Activated CD4-positive, CD25-positive, alpha-beta regulatory T cell treated with anti-CD3 and anti-CD28 coated beads, Interleukin-2, amount 50 U/mL, for 16 hours (primary cell): ENCODE measurements around the gene SLC8A1.

Experiments
- DNase-seq: peaks from one replicate; pipeline ENCODE4 v3.0.0-alpha.2; 2020; ENCODE audit warnings: low read depth, low spot score

Gene SLC8A1

DNA sequence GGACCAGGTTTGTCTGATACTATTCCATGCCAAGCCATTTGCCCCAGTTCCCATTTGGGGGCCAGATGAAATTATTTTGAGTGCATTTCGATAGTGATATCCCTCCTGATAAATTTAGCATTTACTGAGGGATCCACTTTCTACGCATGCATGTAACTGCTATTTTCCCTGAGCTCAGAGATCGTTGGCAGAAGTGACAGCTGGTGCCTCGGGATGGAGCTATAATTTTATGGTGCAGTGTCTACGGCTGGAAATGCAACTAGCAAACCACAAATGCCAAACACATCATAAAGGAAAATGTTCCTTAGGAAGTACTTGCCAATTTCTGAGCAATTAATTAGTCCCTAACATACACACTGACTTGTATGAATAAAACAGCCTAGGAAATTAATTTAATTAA lies 254.8 kb downstream of the SLC8A1 start:
- DNase-seq = no peak

DNA sequence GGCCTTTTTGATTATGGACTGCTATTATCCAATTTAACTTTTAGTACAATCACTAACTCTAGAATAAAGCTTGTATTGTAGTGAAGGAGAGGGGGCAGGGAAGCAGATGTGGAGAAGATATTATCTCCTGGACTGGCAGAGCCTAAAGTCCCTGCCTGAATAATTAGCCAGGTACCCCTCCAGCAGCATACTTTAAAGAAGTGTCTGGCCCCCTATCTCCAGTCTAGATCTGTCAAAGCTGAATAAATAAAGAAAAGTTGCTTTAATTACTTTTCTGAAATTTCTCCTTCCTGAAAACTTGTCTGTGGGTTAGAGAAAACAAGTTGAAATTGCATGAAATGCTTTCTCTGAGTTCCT lies 258.2 kb downstream of the SLC8A1 start:
- no peak for DNase-seq

DNA sequence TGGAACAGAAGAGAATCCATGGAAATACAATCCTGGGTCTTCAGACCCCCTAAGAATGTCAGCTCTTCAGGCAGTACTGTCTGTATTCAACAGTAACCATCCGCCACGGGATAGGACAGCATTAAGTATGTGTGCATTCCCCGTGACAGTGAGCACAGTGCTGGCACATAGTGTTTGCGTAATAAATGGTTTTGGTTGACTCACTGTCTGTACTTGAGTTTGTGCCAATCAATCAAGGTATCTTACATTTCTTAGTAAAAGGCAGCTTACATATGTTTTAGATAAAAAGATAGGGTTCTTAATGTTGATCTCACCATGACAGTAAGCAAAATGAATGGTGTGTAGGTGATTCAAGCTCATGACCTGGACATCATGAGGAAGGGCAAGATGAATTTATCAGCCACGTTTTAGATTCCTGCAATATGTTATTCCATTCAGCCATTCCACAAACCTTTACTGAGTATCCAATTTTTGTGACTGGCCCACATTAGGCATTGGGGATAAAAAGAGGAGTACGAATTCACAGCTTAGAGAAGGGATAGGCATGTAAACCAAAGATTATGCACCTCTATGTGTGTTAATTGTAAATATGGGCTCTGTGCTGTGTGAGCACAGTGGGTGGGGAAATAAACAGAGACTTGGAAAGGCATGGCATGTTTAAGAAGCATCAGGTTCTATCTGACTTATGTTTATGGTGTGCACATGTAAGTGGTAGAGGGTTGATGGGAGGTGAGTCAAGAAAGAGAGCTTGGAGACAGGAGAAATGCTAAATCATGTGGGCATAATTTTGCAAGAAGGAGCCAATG lies 258.8 kb downstream of the SLC8A1 start:
- no peak for DNase-seq

DNA sequence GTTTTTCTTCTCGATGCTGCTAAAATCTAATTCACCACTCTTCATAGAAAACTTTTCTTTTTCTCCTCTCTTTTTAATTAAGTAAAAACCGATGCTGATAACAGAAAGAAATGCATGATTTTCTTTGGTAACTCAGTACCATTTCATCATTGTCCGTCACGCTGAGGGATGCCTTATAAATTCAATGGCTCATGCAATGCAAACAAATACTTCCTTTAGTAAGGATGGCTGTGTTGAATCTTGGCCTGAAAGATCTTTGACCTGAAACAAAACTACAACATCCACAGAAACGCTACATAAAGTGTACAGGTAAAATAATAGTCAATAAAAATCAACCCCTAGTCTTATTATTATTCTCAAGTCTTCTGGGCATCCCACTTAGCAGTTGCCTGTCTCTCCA lies 261.4 kb downstream of the SLC8A1 start:
- no peak for DNase-seq

DNA sequence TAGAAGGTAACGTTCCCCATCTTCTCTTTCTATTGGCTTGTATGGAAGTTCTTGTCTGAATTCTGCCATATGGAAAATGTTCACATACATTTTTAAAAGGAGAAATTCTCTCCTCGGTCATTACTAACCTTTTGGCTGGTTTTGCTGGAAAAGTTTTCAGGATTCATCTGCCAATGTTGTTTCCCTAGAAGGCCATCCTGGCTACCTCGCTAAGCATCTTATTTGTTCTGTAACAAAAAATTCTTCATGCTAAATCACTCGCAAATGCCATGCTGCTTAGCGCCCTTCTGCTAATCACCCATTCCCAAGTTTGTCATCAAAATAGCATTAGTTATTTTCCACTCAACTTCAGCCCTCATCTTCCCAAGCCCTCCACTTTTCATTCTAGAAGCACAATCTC lies 262.0 kb downstream of the SLC8A1 start:
- no peak for DNase-seq

DNA sequence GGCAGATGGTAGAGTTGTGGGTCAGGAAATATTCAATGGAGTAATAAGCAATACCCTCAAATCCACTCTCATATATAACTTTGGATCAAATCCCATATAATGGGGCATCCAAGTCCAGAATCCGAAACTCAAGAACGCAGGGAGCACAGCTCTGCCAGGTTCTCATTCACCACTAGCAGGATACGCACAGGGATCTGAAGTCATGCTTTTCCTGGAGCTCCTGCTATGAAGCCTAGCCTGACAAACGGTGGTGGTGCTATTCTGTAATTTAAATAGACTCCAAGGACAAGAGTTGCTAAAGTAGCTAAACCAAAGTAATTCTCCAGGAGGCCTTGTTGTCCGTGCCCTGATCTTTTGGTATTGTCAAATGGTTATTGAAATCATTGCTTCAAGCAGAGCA lies 264.8 kb downstream of the SLC8A1 start:
- DNase-seq = no peak

DNA sequence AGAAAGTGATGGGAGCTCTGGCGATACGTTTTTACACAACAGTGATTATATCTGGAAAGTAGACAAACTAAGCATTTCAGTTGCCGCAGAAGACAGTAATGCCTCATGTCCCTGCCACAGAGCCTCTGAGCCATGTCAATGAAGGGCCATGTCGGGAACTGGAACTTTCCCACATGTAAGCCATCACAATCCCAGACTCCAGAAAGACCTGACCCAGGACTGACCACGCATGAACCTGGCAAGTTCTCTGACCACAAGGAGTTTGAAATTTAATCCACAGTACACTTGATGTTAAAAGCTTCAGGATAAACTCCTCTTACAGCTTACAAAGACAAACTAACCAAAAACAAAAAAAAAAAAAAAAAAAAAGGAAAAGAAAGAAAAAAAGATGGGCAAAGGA lies 267.3 kb downstream of the SLC8A1 start:
- no peak for DNase-seq

DNA sequence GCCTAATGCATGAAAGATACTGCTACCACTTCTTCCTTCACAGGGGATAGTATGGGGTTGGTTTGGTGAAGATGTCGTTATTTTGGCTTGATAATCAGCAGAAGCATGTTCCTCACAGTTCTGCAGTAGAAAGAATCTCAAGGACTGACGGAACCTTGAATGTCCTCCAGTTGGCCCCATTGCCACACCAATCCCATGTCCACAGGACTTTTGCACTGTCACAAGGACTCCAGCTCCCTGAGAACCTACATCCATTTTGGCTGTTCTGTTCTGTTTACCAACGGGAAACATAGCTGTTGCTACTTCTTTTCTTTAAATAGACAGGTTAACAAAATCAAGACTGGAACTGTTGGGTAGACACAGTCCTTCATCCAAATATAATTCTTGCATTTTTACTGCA lies 270.0 kb downstream of the SLC8A1 start:
- no peak for DNase-seq

DNA sequence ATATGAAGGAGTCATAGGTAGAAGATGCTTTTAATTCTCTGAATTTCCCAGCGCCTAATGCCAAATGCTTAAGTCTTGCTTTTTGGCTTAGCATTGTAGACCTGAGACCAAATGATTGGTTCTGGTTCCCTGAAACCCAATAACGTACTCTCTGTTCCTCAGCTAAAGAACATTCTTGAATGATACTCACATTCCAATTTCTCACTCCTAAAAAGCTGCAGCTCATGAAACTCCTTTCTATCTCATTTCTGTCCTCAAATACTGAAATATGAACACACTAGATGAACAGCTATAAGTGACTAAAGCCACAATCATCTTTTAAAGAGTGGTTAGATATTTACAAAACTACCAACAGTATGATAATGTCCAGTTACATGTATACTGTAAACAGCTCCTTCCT lies 272.1 kb downstream of the SLC8A1 start:
- DNase-seq = no peak

DNA sequence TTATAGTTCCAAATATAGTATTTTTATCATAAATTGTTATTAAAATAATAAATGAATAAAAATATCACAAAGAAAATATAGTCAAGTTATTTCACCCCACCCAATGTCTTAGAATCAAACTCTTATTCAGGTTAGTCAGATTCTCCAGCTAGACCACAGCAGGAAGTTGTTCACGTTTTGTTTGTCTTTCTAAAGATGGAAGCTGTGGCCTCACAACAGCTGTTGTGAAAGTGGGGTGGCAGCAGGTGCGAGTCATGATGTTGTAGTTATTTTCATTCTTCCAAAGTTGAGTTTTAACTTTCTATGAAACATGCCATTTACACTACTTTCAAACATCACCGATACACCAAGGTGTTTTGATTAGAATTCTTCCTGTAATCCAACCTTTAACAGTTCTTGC lies 272.9 kb downstream of the SLC8A1 start:
- no peak for DNase-seq

DNA sequence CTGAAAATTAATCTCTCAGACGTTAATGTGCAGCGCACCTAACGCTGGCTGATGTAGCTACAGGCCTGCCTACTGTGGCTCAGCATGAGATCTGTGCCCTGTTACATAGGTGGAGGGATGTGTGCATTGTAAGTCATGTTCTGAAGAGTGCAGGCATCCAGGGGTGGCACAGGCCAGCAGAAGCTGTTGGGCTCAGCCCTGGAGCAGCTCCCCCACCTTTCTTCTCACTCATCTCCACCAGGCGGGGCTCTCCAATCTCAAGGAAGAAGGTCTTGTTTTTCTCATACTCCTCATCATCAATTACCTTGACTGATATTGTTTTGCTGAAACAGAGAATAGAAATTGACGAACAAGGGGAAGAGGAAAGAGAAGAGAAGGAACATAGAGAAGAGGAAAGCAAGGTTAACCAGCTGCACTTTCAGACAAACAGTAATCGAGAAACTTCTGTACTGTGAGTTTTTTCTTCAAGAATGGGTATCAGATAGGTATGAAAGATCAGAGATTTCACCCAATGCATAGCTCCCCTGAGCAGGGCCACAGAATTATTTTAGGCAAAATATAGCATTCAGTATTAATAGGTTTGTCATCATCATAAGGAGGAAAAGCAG lies 273.6 kb downstream of the SLC8A1 start:
- no peak for DNase-seq

DNA sequence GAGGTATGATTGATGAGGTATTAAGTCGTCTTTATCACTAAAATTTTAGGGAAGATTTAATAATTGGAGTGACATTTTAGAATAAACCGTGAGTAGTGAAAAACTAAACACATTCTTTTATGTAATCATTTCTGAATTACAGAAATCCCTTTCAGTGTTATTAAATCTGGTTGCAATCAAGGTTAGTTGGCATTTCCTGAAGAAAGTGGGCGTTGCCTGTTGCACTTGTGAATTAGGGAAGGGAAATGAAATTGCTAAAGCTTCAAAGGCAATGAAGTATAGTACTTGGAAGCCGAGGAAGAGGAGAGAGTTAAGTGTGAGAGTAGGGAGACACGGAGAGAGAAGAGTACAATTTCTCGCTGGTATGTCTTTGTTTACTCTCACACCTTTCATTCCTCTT lies 274.5 kb downstream of the SLC8A1 start:
- no peak for DNase-seq

DNA sequence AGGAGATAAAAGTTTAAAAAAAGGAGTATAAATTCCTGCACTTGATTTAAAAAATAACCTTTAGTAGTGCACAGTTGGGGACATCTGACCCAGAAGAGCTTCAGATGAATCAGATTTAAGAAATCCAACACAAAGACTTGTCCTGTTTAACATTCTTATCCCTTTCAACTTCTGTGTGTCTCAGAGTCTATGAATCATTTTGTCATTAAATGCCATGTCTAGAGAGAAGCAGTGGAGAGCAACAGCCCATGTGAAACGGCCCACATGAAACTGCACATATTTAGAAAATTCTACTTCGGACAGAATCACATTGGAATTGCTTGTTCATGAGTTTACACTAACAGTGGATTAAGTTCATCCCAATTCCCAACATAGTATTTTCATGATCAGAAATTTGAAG lies 278.6 kb downstream of the SLC8A1 start:
- DNase-seq = no peak

DNA sequence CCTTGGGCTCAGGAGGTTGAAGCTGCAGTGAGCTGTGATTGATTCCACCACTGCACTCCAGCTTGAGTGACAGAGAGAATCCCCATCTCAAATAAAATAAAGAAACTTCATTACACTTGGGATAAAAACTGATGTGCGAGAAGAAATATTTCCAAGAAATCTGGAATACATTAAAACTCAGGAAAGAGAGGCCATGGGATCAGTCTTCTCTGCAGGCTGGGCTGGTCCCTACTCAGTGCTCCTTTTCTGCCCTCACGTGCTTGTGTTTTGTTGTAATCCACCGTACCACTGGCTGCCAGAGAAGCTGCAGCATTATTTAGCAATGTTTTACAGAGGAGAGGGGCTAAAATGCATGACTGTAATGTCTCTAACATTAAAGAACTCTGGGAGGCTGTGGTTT lies 282.0 kb downstream of the SLC8A1 start:
- DNase-seq = no peak

DNA sequence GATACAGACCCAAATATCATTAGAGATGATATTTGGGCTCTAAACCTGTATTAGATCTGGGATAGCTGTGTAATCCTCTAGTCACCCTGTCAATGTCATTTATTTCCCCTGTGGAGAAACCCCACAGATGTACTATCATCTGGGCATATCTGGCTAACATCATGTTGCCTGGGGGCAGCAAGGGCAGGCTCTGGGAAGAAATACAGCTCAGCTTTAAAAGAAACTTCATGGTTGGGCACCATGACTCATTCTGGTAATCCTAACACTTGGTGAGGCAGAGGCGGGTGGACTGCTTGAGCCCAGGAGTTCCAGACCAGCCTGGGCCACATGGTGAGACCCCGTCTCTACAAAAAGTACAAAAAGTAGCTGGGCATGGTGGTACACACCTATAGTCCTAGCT lies 282.5 kb downstream of the SLC8A1 start:
- DNase-seq = no peak

DNA sequence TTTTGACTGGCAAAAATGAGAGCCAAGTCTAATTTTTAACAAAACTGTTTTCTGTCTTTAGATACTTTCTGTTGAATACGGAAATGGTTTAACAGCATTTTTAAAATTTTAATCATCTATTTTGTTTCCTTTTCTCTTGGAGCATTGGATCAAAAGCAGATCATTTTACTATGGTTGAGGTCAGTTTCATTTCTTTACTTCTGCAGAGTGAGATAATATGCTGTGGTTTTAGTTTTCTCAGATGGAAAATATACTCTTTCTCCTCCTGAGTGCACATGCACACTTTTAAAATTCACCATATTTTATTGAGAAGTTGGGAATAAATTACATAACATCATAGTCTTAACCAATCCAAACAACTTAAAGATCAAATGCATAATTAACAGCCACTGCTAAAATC lies 283.3 kb downstream of the SLC8A1 start:
- DNase-seq = no peak

DNA sequence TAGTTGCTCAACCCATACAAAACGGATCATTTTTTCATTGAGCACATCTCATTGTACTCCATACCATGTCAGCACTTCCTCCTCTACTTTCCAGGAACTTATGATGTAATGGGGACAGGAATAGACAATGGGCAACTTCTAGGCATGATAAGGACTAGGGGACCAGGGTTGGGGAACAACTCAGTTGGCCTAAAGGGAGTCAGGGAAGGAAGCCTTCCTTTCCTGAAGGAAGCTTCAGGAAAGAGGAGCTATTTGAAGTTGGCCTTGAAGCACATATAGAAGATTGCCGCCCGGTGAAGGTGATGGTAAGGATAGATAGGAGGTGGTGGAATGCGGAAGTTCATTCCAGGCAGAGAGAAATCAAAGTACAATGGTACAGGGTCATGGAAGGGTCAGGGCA lies 283.9 kb downstream of the SLC8A1 start:
- DNase-seq = no peak

DNA sequence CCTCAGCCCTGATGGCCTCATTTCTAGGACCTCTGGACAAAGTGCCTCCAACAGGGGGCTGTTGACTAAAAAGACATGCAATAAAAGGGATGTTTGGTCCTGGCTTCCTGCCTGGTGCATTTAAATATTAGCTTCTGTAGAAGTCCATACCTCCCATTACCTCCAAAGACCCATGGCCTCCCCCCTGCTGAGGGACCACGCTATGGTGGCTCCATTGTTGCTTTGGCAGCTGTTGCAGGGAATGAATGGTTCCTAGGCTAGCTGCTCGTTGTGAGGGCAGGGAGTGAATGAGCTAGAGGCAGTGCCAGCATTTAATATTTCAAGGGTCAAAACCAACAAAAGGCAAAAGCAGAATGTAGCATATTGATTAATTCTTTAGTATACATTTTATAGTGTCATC lies 285.9 kb downstream of the SLC8A1 start:
- no peak for DNase-seq

DNA sequence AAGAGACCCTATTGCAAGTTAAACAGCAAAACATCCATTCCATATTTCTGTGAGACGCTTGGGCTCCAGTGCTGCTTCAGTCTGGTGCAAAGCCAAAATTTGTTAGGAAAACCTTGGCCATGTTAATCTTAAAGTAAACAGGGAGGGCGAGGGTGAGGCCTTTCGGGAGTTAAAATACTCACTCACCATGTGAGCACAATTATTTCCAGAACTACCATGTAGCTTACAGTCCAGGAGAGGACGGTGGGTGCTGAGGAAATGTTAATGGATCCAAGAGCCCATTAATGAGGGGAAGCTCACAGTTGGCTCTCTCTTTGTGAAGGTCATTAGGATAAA lies 286.4 kb downstream of the SLC8A1 start:
- DNase-seq = no peak

DNA sequence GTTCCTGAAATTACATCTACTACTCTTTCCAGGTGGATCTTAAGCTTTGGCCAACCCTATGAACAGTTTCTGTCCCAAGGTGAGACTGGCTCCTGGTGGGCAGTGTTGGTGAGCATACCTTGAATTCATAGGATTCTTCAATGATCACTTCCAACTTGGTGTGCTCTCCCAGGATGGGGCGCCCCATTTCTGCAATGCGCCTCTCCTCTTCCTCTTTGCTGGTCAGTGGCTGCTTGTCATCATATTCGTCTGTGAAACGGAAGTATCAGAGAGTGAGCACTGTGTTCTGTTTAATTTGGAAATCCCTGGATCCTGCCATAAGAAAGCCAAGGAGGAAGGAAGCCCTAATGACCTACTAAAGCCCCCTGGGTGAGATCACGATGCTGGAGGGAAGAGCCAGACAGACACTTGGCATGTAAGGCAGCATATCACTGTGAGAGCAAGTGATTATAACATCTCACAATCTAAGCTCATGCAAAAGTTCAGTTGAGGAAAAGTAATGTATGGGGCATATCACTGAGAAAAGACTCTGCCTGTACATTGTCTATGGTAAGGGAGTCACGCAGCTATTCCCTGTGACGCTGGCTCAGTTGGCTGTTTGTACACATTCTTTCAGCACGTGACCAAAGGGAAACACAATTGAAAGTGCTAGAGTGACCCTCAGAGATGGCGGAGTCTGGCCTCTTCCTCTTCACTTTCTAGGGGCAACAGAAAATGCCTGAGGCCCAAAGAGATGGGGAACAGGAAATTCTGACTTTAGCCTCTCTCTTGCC lies 287.0 kb downstream of the SLC8A1 start:
- DNase-seq = no peak

DNA sequence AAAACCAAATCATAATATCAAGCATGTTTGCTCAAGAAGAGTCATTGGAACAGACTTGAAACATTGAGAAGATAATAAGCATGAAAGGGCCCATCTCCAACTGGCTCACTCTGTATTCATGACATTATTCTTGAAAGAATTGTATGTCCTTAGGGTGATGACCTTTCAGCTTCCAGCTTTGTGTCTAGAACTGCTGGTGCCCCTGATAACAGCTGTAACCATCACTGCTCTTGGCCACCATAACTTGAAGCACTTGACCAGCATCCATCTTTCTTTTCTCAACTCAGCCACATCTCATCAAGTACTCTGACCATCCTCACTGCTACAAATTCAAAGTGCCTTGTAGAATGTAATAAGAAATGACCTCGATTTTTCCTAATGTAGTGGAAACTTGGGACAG lies 289.9 kb downstream of the SLC8A1 start:
- DNase-seq = no peak

DNA sequence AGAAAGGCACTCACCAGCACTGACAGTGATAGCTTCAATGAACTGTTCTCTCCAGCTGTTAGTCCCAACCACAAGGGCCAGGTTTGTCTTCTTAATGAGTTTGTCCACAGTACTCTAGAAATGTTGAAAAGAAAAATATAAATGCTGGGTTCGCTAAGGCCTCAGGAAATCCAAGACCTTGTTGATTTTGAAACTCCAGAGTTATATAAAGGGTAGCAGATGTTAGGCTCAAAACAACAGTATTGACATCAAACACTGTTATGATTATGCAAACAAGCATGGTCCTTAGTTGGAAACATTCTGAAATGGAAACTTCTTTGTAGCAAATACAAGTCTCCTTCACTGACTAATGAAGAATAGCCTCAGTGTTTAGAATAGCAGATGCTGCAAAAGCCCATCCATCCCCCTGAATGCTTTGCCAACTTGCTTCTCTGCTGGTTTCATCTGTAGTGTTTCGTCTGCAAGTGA lies 291.1 kb downstream of the SLC8A1 start:
- no peak for DNase-seq

DNA sequence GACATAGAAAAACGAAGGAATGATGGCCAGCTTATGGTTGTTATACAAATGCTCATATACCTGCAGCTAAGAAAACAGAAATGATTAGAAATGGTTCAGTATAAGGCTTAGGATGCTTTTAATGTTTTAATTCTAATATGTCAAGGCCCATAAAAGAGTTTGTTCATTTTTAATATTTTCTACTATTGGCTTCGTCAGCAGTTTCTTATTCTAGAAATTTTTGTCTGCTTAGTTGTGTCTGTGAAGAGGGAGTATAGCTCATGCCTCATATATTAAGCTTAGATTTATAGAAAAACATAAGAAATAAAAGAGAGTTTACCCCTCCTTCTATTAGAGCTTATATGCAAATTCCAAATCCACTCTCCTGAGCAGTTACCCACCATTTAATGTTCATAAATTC lies 292.6 kb downstream of the SLC8A1 start:
- no peak for DNase-seq
